DMS79 treated with DMSO at 0.1 percent for 48 hours (cell line): ENCODE results near the gene STAT4.

Source experiments
- DNase-seq: peaks from one replicate; lab custom pipeline; 2025; lab: John Stamatoyannopoulos, UW

Gene STAT4

DNA sequence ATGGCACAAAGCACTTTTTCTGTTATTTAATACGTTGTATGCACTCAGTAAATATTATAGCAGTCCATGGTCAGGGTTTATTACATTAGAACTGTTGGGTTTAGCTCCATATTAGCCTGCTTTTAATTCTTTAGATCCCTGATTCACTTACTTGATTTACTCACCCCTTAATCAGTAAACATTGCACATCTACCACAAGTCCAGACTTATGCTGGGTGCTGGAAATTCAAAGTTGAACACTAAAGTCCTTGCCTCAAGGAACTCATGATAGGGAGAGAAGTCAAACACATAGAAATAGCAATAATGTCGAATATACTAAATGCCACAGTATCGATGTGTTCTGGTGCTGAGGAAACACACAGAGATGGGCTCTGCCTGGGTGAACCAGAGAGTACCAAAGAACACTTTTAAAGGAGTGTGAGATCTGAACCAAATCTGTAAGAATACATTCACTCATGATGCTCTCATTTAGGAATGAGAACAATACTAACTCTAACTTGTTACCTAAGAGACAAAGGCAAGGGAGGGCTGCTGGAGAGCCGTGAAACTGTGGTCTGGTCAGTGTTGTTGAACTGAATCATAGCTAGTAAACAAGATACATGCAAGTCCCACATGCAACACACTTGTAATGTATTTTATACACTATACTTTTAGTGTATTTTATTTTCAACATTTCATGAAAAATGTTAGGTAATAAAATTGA is 4.9 kb downstream of the STAT4 start:
- no peak for DNase-seq

DNA sequence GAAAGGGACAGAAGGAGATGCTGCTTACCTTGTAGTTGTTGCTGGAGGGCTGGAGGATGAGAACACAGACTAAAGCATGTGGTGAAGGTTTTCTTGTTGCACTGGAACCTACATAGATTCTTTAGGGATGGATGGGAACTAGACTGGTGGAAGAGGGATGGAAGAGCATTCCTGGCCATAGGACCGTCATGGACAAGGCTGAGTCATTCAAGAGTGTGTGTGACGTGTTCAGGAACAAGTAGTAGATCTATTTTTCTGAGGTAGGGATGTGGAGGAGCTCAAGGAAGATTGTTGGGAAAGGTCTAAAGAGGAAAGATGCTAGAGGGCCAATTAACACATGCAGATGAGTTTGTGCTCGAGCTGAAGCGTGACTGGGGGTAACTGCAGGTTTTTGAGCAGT is 6.6 kb downstream of the STAT4 start:
- no peak for DNase-seq

DNA sequence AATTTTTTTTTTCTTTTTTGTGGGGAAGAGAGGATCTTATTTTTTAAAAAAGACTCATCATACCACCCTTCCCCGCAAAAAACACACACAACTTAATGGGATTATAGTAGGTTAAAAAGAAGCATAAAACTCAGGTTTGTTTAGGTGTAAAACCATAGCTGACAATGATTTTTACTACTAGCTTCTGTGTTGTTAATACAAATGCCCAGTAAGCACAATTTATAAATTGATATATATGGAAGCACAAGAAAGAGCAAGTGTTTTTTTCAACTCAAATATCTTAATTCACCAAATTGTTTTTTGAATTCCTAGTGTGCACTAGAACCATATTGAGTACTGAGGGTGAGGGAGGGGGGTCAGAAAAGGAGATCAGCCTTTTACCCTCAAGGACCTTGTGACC is 7.0 kb downstream of the STAT4 start:
- no peak for DNase-seq

DNA sequence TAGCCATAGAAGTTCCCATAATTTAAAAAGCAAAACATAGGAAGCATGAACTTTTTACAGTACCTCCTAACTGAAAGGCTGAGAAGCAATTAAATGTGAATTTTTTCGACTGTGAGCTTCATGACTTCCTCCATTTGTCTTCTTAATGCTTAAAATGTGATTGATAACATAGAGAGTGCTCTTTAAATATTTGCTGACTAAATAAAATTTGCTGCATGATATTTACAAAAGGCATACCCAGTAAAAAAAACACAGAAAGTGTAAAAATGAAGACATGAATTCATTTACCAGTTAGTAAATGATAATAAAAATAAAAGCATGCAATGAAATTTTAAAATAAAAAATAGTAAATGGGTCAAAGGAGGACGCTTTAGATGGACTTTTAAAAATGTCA is 21.9 kb downstream of the STAT4 start:
- no peak for DNase-seq

DNA sequence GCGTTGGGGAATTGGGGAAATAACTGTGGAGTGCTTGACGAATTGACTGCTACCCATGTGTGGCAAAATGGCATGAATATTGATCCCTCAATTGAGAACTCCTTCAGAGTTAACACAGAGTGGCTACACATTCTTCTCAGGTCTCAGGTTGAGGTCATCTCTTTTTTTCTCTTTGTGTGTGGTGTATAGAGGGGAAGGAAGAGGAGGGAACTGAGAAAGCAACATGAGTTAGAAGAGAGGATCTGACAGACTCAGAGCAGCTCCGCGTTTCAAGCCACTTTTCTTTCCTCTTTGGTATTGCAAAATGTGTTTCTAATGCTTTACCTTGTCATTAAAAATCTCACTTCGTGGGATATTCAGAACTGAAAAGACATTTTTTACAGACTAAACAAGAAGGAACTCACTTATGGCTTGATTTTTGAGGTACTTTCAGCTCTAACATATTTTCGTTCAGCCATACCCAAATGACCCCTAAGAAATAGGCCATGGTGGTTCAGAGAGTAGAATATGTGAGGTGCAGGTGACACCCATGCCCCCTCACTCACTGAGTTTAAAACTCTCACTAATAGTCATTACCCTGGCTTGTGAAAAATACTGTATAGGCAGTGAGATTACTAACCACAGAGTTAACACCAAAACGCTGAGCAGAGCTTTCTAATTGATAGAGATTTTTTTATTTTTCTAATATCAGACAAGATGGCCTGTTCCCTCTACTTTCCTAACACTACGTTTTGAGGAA is 22.5 kb downstream of the STAT4 start:
- DNase-seq, result no peak

DNA sequence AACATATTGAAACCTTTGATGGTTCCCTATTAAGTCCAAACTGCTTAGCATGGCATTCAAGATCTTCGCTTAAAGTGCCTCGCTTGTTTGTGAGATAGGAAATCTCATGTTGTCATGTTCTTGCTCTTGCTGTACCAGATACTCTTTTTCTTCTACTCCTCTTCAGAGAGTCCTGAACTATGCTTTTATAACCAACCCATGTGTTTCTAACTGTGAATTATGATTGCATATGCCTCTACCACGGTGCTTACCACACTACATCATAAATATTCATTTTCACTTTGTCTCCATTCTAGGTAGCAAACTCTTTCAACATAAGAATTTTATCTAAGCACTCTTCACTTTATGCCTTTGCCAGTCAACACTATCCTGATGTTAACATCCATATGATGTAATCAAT is 23.6 kb downstream of the STAT4 start:
- no peak for DNase-seq

DNA sequence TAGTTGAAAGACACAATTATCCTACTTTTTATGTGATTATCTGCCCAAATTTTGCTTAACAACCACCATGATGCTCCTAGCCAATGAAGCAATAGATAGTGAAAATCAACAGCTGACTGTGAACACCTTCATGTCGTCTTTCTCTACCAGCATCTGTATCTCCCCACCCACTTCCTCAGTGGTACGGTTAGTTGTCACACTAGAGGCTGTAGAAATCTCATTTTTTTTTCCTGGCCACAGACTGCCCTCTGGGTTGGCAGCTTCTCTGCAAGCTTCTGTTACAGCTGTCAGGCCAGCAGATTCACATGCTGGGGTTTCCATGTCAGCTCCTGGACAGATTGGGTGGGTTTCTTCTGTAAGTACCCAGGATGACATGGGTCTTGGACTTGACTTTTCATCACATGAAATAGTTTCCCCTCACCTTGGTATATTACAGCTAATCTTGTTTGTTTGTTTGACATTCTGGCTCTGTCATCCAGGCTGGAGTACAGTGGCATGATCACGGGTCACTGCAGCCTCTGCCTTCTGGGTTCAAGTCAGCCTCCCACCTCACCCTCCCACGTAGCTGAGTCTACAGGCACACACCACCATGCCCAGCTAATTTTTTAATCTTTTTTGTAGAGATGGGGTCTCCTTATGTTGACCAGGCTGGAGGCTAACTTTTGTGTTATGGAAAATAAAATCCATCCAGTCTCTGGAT is 24.3 kb downstream of the STAT4 start:
- DNase-seq, result no peak

DNA sequence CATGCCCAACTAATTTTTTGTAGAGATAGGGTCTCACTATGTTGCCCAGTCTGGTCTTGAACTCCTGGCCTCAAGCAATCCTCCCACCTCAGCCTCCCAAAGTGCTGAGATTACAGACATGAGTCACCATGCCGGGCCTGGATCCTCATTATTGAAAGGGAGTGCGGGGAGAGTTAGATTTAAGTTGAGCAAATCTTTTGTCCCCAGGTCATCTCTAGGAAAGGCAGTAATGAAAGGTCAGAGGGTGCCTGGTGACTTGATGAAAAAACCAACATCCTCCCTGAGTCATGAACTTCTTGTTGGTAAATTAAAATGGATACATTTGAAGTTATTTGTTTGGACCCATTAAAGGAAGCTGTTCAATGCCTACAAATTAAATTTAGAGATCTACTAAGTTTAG is 25.1 kb downstream of the STAT4 start:
- no peak for DNase-seq

DNA sequence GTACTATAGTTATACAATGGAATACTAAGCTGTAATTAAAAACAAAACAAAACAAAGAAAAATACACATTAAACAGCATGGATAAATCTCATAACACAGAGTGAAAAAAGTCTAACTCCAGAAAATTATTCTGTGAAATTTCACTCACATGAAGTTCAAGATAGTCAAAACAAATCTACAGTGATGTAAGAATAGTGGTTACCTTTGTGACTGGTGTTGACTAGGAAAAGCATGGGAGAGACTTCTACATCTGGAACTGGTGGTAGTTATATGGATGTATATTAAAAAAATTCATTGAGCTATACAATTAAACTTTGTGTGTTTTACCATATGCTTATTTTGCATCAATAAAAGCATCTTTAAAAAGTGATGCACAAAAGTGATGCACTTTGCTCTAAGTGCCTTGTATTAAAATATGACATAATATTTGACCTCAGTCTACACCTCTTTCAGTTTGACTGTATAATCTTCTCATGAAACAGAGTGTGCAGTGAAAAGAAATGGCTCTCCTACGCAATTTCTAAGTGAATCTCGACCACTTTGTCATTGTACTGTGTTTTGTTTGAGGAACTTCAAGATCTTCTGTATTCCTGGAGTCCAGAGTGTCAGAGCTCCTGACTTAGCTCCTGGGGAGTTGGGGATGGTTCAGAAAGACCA is 28.0 kb downstream of the STAT4 start:
- DNase-seq, result no peak

DNA sequence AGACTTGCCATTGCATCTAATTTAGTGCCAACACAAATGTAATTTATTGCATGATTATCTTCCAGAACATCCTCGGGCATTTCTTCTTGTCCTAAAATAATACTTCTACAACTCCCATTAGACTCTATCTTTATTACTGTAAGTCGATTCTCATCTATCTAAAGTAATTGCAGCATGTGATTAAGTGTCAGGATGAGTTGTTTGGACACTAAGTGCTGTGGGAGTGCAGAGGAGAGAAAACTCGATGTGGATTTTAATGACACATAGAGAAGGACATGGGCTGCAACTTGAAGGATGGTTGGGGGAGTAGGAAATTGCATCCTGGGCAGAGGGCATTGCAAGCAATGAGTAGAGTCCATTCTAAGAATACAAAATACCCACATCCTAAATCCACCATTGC is 33.5 kb downstream of the STAT4 start:
- no peak for DNase-seq

DNA sequence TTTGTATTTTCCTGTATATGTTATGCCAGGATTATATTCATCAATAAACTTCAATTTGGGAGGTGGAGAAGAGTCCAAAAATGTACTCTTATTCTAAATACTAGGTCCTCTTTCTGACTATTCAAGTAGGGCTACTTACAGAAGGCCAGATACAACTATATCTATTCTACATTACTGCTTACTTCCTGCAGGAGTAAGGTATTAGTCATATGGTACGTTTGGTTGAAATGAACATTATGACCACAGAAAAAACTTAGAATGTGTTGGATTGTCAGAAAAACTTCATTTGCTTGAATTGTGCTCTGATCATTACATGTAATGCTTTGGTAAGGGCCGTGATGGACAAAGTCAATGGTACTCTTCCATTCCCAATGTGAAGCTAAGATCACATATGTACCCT is 35.0 kb downstream of the STAT4 start:
- DNase-seq, result no peak

DNA sequence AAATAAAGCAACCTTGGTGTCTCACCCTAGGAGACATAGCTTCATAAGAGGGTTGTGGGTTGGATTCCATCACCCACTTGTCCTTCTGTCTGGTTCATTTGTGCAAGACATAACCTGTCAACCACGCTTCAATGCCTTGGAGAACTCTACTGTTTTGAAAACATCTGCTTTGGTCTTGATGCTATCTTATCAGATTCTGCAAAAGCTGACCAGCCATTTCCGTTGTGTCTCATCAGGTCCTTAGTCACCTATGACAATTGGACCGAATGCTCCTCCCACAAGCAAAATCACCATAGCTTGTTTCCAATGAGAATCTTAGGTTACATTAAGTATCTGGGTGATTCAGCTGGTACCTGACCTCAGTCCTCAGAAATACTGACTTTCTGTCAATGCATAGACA is 35.4 kb downstream of the STAT4 start:
- DNase-seq, result no peak

DNA sequence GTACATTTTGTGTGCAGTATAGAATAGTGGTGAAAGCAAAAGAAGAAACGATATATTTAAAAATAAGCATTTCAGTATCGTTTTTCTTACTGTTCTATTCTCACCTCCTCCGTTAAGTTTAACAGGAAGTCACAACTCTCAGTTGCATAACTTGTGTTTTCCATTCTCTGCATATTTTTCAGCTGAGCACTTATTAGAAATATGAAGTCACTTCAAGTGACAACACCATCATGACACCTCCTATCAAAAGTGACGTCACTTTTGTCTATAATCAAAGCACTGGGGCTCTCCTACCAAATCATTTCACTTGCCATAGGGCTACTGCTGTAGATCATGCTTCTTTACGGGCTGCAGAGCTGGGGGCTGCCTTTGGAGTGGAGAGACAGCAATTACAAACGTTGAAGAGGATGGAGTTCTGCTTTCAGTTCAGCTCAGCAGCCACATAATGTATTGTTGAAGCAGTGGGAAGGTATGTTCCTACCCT is 36.3 kb downstream of the STAT4 start:
- DNase-seq, result no peak

DNA sequence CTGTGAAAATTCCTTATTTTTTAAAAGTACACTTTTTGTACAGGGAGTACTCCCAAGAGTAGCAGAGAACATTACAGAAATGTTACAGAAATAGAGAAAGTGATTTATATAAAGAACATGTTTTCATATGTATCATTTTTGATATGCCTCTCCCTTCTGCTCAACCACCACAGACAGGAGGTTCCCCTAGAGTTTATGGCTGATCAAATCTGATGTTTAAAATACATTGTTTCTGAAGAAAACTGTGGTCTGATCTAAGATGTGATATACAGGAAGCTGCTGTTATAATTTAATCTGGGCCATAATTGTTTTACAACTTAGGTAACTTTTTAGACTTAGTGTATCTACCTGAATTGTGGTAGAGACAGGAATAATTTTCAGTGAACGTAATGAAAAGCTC is 37.0 kb downstream of the STAT4 start:
- no peak for DNase-seq

DNA sequence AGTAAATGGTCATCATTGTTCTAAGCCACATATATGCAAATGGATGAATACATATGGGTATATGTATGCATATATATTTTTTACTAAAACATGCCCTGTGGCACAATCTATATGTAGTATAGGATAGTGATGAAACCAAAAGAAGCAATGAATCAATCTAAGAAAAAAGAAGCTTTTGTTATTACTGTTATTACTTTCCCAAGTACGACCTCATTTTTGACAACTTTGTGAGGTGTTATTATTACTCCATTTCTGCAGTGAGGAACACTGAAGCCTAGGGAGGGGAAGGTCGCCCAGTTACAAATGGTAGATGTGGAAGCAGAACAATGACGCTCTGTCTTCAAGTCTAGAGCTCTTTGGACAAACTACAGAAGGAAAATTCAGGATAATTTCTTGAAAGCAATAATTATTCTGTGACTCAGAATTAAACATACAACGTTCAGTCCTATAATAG is 38.3 kb downstream of the STAT4 start:
- DNase-seq, result no peak

DNA sequence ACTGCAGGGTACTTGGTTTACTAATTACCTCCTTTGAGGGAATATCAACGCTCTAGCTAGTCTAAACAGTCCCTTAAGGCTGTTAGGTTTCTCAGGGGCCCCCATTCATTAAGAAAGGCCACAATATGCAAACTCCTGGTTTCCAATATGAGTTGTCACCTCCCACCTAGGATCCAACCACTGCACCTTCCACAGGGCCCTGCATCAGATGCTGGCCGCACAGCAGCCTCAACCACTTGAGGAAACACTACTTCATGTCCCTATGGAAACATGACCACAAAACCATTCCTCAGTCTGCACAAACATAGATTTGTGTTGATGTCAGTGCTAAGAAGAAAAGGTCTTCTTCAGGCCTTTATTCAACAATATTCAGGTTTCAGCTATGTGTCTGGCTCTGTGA is 40.9 kb downstream of the STAT4 start:
- peak; percentile 55 for DNase-seq

DNA sequence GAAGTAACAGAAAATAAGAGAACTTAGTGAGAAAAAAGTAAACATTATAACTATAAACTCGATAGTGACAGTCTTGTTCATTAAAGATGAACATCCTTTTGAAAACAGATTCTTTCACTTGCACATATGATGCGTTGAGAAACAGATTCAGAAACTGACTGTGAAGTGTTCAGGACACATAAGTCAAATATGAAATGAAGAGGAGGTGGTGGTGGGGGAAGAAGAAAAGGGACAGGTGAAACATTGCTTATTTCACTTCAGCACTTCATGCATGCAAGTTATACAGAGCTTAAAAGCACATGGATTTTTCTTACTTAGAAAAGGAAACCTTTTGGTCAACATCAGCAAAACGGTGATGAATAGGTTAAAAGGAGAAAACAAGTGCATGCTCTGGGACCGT is 42.5 kb downstream of the STAT4 start:
- DNase-seq, result no peak

DNA sequence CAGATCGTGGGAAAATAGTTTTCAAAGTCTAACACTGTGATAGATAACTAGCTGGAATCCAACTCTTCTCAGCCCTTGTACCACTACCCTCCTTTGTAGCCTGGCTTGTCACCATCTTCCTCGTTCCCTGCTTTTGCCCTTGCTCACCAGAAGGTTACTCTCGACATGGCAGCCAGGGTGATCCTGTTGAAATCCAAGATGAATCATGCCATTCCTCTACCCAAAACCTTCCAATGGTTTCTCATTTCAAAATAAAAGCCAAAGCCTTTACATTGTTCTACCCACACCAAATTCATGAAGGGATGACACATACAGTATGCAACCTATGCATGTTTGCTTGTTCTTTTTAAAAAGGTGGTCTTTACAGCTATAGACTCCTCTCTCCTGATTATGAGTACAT is 45.7 kb downstream of the STAT4 start:
- DNase-seq, result no peak

DNA sequence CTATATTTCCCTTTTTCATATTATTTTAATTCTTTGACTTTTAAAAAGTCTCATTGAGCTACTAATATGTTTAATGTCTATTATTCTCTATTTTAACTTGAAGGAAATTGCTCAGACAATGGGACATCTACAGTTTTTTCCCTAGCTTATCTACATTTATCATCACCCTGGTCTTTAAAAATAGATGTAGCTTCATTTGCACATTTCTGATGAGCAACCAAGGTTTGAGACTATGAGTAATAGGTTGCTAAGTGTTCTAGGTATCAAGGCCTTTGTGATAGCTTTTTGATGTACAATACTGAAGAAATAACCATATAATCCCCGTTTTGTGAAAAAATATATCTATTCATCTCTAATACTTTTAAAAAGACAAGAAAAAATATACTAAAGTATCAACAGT is 47.0 kb downstream of the STAT4 start:
- DNase-seq, result no peak

DNA sequence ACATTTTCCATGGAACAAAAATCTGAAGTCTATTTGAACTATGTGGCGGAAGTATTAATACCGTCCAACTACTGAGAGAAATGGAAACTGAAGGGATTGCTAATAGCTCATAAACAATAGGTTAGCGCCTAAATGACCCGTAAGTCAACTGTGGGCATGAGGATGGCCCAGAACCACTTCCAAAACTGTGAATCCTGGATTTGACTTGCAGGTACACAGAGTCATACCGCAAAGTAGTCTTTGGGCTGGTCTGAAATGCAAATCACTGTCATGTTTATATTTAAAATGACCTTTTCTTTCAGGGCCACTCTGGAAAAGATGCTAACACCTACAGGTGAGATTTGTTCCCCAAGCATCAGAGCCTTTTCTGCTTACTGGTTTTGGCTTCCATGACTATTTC is 50.6 kb downstream of the STAT4 start:
- no peak for DNase-seq

DNA sequence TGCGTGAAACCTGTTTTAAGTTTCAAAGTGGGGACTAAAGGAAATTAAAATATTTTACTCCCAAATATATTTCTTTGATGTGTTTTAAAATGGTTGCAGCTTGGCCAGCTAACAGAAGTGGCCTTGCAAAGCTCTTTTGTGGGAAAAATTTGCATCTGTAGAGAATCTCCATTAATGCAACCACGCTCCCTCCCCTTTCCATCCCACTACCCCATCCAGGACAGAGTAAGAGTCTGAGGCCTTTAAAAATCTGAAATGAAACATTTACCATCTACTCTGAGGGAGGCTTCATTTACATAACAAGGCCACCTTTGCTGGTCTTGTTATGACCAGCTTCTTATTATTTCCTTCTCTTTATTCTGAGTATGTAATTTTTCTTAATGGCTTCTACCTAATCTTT is 63.5 kb downstream of the STAT4 start:
- DNase-seq, result no peak

DNA sequence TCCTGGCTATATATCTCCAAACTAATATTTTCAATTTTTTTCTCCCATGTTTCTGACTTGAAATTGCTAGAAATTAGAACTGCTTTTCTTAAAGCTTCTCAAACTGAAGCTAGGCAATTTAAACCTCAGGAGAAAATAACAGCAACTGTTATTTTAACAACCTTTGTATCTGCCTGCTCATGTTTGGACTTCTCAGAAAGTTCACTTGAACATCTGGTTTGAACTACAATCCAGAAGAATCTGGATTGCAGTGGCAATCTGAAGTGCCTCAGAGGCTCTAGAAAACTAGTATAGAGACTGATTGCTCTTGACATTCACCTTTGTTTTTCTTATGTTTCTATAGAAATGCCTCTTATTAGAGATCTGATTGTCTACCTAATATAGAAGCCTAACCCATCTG is 64.1 kb downstream of the STAT4 start:
- DNase-seq, result no peak

DNA sequence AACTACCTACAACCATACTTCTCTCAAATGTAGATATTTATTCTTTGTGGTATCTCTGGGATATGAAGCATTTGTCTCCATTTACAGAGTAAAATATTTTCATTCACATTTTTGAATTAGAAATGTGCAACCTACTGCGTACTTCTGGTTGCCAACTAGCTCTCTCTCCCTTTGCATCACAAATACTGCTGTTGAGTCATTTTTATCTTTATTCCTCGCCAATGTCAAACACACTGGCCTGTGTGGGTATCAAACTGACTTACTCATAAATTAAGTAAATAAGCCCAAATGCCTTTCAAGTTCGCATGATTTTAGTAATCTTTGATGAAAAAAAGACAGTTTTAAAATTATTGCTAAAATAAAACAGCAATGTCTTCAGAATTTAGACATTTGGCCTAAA is 67.3 kb downstream of the STAT4 start:
- no peak for DNase-seq
